Mammary microvascular endothelial cell (primary cell): ENCODE measurements around the gene VN1R5. TPM values are rescaled to one million over a fixed set of nuclear protein-coding genes. Genes with fewer than 3 reads are reported as not detected.

ENCODE experiments used
- total RNA-seq: library from RNA; depleted of rRNA; stranded (reverse); fragments of >200 nt; gene quantifications from 2 replicates; pipeline ENCODE4 v1.2.3, GENCODE V29; 2015

VN1R5 gene
- total RNA-seq = not detected in 2 replicates

GRCh38 chr1:247255772-247256171, at the start of gene VN1R5:
TSS of gene VN1R5 (plus strand) at chr1:247256072.

Other genes with a start within 250 kb of the VN1R5 start
- 2.0 and 4.4 TPM in 2 replicates for gene ZNF695, start 248.0 kb upstream of the VN1R5 start, total RNA-seq
- gene ZNF670, start 177.3 kb upstream of the VN1R5 start, total RNA-seq = 3.1 and 6.1 TPM in 2 replicates
- 5.9 and 7.1 TPM in 2 replicates for gene ZNF669, start 151.7 kb upstream of the VN1R5 start, total RNA-seq
- 11.6 and 18.6 TPM in 2 replicates for gene ZNF124, start 84.1 kb upstream of the VN1R5 start, total RNA-seq
- gene ZNF496, start 75.8 kb downstream of the VN1R5 start, total RNA-seq = 31.1 and 34.4 TPM in 2 replicates
- 0.25 and 0.53 TPM in 2 replicates for gene NLRP3, start 160.1 kb downstream of the VN1R5 start, total RNA-seq
- not detected in 2 replicates for gene OR2B11, start 202.0 kb downstream of the VN1R5 start, total RNA-seq